ENCODE results near the gene CSNK1G2.

GRCh38 chr19:2014731-2015607 is 74.0 kb downstream of the CSNK1G2 start:
- no peak for TF ChIP-seq CTCF (IDR thresholded peaks at IDR 0.05)
- TF ChIP-seq POLR2A (IDR thresholded peaks at IDR 0.05) = no peak

Data from thyroid gland (tissue), 4 donors.